Measurements from ENCODE around the gene ZSCAN18. TPM values are rescaled to one million over a fixed set of nuclear protein-coding genes. Genes with fewer than 3 reads are reported as not detected.

The ZSCAN18 gene
- total RNA-seq, 1 donor from 2014 or later, result 3.0 TPM

- intact Hi-C loops (cut with micrococcal nuclease), result no loop called here
- no peaks in the 10 kb centered on the region for H3K4me1 Mint-ChIP-seq (ENCODE audit: low read depth)
- peak overlapping the region; percentile 30 for H3K4me3 Mint-ChIP-seq (ENCODE audit: low read depth)
- no peak for DNase-seq (ENCODE audit: low spot score)
- peaks cover 4% of the 10 kb centered on the region for H3K36me3 Mint-ChIP-seq (ENCODE audit: low read depth)
- no peaks in the 10 kb centered on the region for H3K27me3 Mint-ChIP-seq (ENCODE audit: low read depth)
- H3K9me3 Mint-ChIP-seq, result peaks cover 38% of the 10 kb centered on the region
- H3K27ac Mint-ChIP-seq, result no peak overlapping the region
These were observed 682 bp downstream of the ZSCAN18 start for GRCh38 chr19:58097349-58097748.

DNA sequence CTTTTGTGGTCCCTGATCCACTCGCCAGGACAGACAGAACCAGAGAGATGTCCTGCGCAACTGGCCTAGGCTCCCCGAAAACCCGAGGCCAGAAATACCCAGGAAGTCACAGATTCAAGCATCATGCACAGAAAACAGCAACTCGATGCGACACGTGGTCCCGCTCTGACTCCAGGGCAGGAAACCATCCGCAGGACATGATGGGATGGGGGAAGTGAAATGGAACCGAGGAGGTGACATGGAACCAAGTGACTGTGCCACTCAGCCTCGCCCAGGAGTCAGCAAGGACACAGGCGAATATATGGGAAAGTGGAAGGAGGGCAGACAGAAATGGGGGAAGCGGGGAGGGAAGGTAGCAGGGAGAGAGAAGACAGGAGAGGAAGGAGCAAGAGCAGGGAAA lies 1.1 kb downstream of the ZSCAN18 start:
- intact Hi-C loops (cut with micrococcal nuclease), result no loop called here
- Mint-ChIP-seq H3K4me1 (ENCODE audit: low read depth) (no peaks in the 10 kb centered on the region), H3K27ac (peak overlapping the region; percentile 21)

GRCh38 chr19:58095328-58095727 lies 2.7 kb downstream of the ZSCAN18 start:
- Mint-ChIP-seq H3K36me3 (ENCODE audit: low read depth) (peaks cover 4% of the 10 kb centered on the region), H3K27ac (no peak overlapping the region), H3K4me1 (ENCODE audit: low read depth) (no peaks in the 10 kb centered on the region), H3K9me3 (peaks cover 42% of the 10 kb centered on the region), H3K4me3 (ENCODE audit: low read depth) (no peak overlapping the region), H3K27me3 (ENCODE audit: low read depth) (no peaks in the 10 kb centered on the region)
- no peak for DNase-seq (ENCODE audit: low spot score)
- intact Hi-C loops (cut with micrococcal nuclease), result no loop called here

More for the DNA sequence above, 1.1 kb downstream of the ZSCAN18 start:
- DNase-seq (ENCODE audit: low spot score), result no peak
- H3K27me3 Mint-ChIP-seq (ENCODE audit: low read depth), result no peaks in the 10 kb centered on the region
- peaks cover 39% of the 10 kb centered on the region for H3K9me3 Mint-ChIP-seq
- peaks cover 4% of the 10 kb centered on the region for H3K36me3 Mint-ChIP-seq (ENCODE audit: low read depth)
- peak overlapping the region; percentile 59 for H3K4me3 Mint-ChIP-seq (ENCODE audit: low read depth)

- H3K27ac Mint-ChIP-seq, result no peak overlapping the region
- peaks cover 41% of the 10 kb centered on the region for H3K9me3 Mint-ChIP-seq
- no peaks in the 10 kb centered on the region for H3K4me1 Mint-ChIP-seq (ENCODE audit: low read depth)
- no peak for DNase-seq (ENCODE audit: low spot score)
- intact Hi-C loops (cut with micrococcal nuclease), result no loop called here
- peaks cover 4% of the 10 kb centered on the region for H3K36me3 Mint-ChIP-seq (ENCODE audit: low read depth)
- no peaks in the 10 kb centered on the region for H3K27me3 Mint-ChIP-seq (ENCODE audit: low read depth)
- H3K4me3 Mint-ChIP-seq (ENCODE audit: low read depth), result no peak overlapping the region
These were observed 5.0 kb downstream of the ZSCAN18 start for GRCh38 chr19:58093071-58093470.

DNA sequence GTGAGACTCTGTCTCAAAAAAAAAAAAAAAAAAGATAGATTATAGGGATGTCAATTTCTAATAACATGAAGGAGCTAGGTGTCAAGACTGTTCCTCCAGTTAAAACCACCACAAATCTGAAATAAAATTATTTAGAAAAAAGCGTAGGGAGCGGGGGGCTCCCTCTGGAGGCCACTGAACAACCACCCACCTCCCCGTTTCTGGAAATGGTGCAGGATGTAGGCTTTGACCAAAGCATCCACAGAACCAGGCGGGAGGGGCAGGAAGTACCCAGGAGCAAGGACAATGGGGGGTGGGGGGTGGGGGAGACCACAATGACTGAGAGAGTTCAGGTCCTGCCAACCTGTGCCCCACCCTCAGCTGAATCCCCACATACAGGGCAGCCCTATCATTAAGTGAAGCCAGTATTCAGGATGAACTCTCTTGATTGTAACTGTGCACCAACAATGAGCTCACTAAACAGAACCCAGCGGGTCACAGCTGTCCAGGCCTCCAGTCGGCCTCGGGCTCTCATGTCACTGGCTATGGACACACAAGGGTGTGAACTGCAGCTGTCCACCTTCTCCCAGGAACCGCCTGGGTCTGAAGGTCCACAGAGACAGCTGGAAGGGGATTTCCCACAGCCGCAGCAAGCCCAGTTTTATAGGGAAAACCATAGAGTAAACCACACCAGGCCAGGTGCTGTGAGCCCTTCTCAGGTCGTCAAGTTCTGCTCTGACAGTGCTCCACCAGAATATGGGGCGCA lies 6.6 kb downstream of the ZSCAN18 start:
- no peak for DNase-seq (ENCODE audit: low spot score)
- Mint-ChIP-seq H3K4me1 (ENCODE audit: low read depth) (no peaks in the 10 kb centered on the region), H3K27me3 (ENCODE audit: low read depth) (no peaks in the 10 kb centered on the region), H3K4me3 (ENCODE audit: low read depth) (no peak overlapping the region), H3K36me3 (ENCODE audit: low read depth) (peaks cover 4% of the 10 kb centered on the region), H3K9me3 (peaks cover 39% of the 10 kb centered on the region), H3K27ac (no peak overlapping the region)
- intact Hi-C loops (cut with micrococcal nuclease), result no loop called here

DNA sequence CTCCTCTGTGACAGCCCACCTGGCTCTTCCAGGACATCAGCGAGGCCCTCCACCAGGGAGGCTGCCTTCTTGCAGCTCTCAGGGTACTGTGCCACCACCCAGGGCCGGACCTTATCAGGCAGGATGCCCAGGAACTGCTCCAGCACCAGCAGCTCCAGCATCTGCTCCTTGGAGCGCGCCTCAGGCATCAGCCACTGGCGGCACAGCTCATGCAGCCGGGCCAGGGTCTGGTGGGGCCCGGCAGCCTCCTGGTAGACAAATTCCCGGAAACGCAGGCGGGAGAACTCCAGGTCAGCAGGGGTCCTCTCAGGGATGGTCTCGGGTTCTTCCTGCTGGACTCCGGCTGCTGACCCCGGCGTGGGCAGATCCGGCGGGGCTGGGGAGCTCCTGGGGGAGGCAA lies 8.2 kb downstream of the ZSCAN18 start:
- Mint-ChIP-seq H3K27ac (no peak overlapping the region), H3K4me1 (ENCODE audit: low read depth) (no peaks in the 10 kb centered on the region), H3K36me3 (ENCODE audit: low read depth) (peaks cover 4% of the 10 kb centered on the region), H3K9me3 (peaks cover 37% of the 10 kb centered on the region), H3K4me3 (ENCODE audit: low read depth) (no peak overlapping the region), H3K27me3 (ENCODE audit: low read depth) (no peaks in the 10 kb centered on the region)
- intact Hi-C loops (cut with micrococcal nuclease), result no loop called here
- no peak for DNase-seq (ENCODE audit: low spot score)

GRCh38 chr19:58088521-58089052 lies 9.4 kb downstream of the ZSCAN18 start:
- Mint-ChIP-seq H3K27me3 (ENCODE audit: low read depth) (no peaks in the 10 kb centered on the region), H3K4me3 (ENCODE audit: low read depth) (no peak overlapping the region), H3K36me3 (ENCODE audit: low read depth) (peaks cover 6% of the 10 kb centered on the region), H3K9me3 (peaks cover 43% of the 10 kb centered on the region), H3K4me1 (ENCODE audit: low read depth) (no peaks in the 10 kb centered on the region), H3K27ac (no peak overlapping the region)
- intact Hi-C loops (cut with micrococcal nuclease), result no loop called here
- no peak for DNase-seq (ENCODE audit: low spot score)

- intact Hi-C loops (cut with micrococcal nuclease), result no loop called here
- no peaks in the 10 kb centered on the region for H3K27me3 Mint-ChIP-seq (ENCODE audit: low read depth)
- peaks cover 47% of the 10 kb centered on the region for H3K9me3 Mint-ChIP-seq
- no peaks in the 10 kb centered on the region for H3K4me1 Mint-ChIP-seq (ENCODE audit: low read depth)
- no peak for DNase-seq (ENCODE audit: low spot score)
- no peak overlapping the region for H3K4me3 Mint-ChIP-seq (ENCODE audit: low read depth)
- H3K36me3 Mint-ChIP-seq (ENCODE audit: low read depth), result peaks cover 3% of the 10 kb centered on the region
- no peak overlapping the region for H3K27ac Mint-ChIP-seq
These were observed 11.0 kb downstream of the ZSCAN18 start for GRCh38 chr19:58086825-58087710.

GRCh38 chr19:58085348-58085875 lies 12.6 kb downstream of the ZSCAN18 start:
- intact Hi-C loops (cut with micrococcal nuclease), result no loop called here
- H3K27me3 Mint-ChIP-seq (ENCODE audit: low read depth), result no peaks in the 10 kb centered on the region
- H3K27ac Mint-ChIP-seq, result no peak overlapping the region
- no peaks in the 10 kb centered on the region for H3K4me1 Mint-ChIP-seq (ENCODE audit: low read depth)
- DNase-seq (ENCODE audit: low spot score), result no peak
- peaks cover 7% of the 10 kb centered on the region for H3K36me3 Mint-ChIP-seq (ENCODE audit: low read depth)
- no peak overlapping the region for H3K4me3 Mint-ChIP-seq (ENCODE audit: low read depth)
- peaks cover 58% of the 10 kb centered on the region for H3K9me3 Mint-ChIP-seq

DNA sequence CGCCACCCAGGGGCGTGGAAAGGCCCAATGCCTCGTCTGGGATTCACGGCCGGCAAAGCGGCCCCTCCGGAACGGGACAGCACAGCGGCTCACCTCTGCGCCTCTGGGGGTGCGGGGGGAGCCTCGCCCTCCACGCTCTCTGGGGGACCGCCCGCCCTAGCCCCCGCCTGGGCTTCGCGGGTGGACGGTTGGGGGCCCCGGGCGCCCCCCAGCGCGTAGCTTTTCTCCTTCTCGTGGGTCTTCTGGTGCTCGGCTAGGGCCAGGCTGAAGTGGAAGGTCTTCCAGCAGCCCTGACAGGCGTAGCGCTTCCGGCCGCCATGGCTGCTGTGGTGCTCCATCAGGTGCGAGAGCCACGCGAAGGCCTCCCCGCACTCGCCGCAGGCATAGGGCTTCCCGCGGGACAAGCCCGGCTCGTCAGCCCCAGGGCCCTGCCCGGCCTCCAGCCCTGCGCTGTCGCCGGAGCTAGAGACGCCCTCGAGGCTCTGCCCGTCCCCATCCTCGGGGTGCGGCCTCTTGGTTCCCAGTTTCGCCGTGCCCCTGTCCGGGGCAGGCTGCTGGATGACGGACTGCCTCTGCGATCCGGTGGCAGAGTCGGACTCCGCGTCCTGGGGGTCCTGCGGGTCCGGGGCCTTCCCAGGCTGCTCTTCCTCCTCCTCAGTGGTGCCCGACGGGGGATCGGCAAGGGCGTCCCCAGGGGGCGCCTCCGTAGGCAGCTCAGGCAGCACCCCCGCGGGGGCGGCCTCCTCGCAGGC lies 13.3 kb downstream of the ZSCAN18 start:
- Mint-ChIP-seq H3K36me3 (ENCODE audit: low read depth) (peaks cover 7% of the 10 kb centered on the region), H3K27ac (no peak overlapping the region), H3K4me1 (ENCODE audit: low read depth) (no peaks in the 10 kb centered on the region), H3K27me3 (ENCODE audit: low read depth) (no peaks in the 10 kb centered on the region), H3K4me3 (ENCODE audit: low read depth) (no peak overlapping the region), H3K9me3 (peaks cover 58% of the 10 kb centered on the region)
- DNase-seq (ENCODE audit: low spot score), result no peak
- intact Hi-C loops (cut with micrococcal nuclease), result no loop called here

- H3K27ac Mint-ChIP-seq, result no peak overlapping the region
- no peaks in the 10 kb centered on the region for H3K4me1 Mint-ChIP-seq (ENCODE audit: low read depth)
- intact Hi-C loops (cut with micrococcal nuclease), result no loop called here
- H3K27me3 Mint-ChIP-seq (ENCODE audit: low read depth), result no peaks in the 10 kb centered on the region
- H3K36me3 Mint-ChIP-seq (ENCODE audit: low read depth), result peaks cover 7% of the 10 kb centered on the region
- H3K9me3 Mint-ChIP-seq, result peaks cover 55% of the 10 kb centered on the region
- no peak for DNase-seq (ENCODE audit: low spot score)
- no peak overlapping the region for H3K4me3 Mint-ChIP-seq (ENCODE audit: low read depth)
These were observed 15.0 kb downstream of the ZSCAN18 start for GRCh38 chr19:58083021-58083420.

GRCh38 chr19:58079792-58080191 lies 18.2 kb downstream of the ZSCAN18 start:
- Mint-ChIP-seq H3K36me3 (ENCODE audit: low read depth) (peaks cover 7% of the 10 kb centered on the region), H3K27ac (no peak overlapping the region), H3K4me3 (ENCODE audit: low read depth) (no peak overlapping the region), H3K27me3 (ENCODE audit: low read depth) (no peaks in the 10 kb centered on the region), H3K4me1 (ENCODE audit: low read depth) (no peaks in the 10 kb centered on the region), H3K9me3 (peaks cover 54% of the 10 kb centered on the region)
- DNase-seq (ENCODE audit: low spot score), result no peak
- intact Hi-C loops (cut with micrococcal nuclease), result no loop called here

All from activated T-helper 2 cell treated with anti-CD3 and anti-CD28 coated beads, Interferon-gamma antibody, Interleukin-2, Interleukin-4, amounts not matched to agents 10 μg/mL and 5 μg/mL and 100 μg/mL, durations not matched to agents 14 hours and 24 hours and 36 hours (primary cell).